GM21786 (cell line): ENCODE data around the gene DSTYK.
"Not testable (repeated sequence)": the region's sequence is repeated elsewhere in the genome, so short reads cannot be mapped to it uniquely, and the experiment has no call there.

ENCODE experiments used
- ATAC-seq: cut with Tn5 transposase; IDR thresholded peaks from one replicate; pipeline ENCODE4 v1.9.1; 2021; ENCODE audit not compliant: unreplicated experiment

DSTYK gene

DNA sequence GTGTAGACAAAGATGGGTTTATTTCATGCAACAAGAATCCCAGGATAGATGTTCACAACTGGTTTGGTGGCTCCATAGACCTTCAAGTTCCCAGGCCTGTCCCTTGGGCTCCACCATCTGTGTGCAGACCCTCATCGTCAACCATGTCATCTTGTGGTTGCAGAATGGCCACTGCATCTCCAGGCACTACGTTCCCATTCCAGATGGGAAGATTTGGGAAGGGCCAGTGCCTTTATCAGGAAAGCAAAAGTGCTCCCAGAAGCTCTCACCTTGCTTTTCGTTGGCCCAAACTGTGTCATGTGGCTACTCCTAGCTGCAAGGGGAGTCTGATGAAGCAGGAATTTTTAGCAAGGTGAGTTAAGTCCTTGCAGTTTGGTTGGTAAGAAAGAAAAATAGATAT, 29.1 kb upstream of the DSTYK start:
- ATAC-seq, result no peak

- ATAC-seq, result no peak
Measured at GRCh38 chr1:205240118-205240517, 28.6 kb upstream of the DSTYK start.

- no peak for ATAC-seq
Measured at GRCh38 chr1:205239078-205239477, 27.6 kb upstream of the DSTYK start.

- no peak for ATAC-seq
Measured at GRCh38 chr1:205237526-205238484, 26.3 kb upstream of the DSTYK start.

DNA sequence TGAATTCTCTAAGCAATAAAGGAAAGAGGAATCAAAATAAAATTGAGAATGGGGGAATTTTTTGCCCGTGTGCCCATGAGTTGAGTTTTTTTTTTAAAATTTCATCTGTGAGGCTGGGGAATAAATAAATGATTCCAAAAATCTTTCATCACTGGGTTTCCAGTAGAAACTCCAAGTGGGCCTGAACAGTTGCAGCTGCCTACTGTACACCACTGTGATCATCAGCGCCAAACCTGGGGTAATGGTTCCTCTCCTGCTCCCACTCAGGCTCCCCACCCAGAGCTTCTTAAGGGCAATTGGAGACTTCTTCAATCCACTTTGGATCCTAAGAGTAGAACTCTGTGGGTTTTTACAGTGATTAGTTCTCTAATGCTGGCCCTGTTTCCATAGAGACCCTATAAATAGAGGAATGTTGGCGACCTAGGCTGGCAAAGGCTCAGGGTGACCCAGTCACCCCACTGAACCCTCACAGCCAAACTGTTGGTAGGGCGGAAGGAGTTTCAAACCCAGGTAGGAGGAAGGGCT, 25.5 kb upstream of the DSTYK start:
- no peak for ATAC-seq

DNA sequence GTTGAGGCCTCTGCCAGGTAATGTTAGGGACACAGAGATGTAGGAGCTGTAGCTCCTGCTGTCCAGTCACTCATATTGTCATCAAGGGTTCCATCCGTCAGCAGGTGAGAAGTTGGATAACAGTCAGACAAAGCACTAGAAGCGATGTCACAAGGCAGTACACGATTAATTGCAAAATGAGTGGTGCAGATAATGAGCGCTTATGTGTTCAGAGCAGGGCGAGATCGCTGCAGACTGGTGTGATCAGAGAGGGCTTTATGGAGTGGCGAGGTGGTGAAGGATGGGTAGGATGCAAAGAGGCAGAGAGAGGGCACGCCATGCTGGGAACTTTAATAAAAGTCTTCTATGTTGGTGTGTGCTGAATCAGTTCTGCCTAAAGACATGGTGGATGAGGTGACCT, 25.0 kb upstream of the DSTYK start:
- ATAC-seq, result no peak

- no peak for ATAC-seq
Measured at GRCh38 chr1:205235951-205236350, 24.4 kb upstream of the DSTYK start.

DNA sequence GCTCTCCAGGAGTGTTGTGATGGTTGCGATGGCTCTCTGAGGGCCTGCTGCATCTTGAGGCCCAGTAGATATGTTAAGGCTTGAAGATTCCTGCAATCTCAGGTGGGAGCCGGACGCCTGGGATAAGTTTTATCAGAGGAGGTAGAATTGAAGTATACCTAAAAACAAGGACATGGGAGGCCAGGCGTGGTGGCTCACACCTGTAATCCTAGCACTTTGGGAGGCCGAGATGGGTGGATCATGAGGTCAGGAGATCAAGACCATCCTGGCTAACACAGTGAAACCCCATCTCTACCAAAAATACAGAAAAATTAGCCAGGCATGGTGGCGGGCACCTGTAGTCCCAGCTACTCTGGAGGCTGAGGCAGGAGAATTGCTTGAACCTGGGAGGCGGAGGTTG, 22.5 kb upstream of the DSTYK start:
- ATAC-seq, result not testable (repeated sequence)

DNA sequence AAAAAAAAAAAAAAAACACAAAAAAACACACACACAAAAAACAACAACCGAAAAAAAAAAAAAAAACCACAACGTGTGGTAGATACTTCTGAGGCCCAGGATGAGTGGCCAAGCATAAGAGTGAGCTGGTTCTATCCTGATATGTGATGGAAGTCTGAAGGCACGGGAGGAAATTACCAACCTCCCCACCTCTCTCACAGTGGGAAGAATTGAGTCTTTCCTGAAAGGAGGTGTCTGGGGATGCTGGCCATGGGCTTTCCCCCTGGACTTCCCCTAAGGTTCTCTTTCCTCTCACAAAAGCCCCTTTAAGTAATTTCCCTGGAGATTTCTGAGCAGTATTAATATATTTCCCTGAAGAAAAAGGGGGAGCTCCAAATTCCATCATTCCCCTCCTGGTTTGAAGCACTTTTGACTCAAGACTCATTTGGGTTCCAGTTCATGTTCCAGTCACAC, 21.5 kb upstream of the DSTYK start:
- ATAC-seq, result no peak

- no peak for ATAC-seq
Measured at GRCh38 chr1:205232127-205232820, 20.8 kb upstream of the DSTYK start.

GRCh38 chr1:205230982-205231381, 19.5 kb upstream of the DSTYK start:
- no peak for ATAC-seq

DNA sequence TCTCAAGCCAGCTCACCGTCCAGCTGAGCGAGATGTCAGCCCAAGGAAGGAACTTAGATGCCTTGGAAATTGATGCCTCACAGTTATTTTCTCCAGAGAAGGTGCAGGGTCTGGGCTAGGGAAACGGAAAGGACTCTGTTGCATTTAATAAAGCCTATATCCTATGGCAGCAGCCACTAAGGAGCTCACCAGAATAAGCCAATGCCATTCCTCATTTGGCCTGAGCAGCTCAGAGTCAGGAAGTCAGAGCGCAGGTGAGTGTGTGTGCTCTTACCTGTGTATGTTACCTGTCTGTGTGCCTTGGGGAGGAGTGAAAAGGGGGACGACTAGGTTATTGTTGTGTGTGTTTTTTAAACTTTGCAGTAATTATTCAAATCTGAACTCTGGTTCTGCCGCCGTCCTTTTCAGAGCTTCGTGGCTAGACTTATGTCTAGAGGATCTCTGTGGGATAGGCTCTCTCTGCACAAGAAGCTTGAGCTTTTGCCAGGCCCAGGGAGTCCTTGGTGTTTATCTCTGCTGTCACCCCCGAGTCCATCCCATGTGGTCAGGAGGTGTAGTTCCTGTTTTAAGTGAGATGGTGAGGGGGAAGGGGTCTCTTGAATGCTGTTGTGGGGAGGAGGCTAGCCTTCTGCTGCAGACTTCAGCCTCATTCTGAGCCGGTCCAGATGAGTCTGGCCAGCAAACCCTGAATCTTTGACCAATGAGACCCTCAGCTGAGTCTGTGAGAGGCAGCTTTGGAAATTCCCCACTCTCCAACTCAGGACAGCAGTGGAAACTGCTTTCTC, 18.6 kb upstream of the DSTYK start:
- ATAC-seq, result no peak

DNA sequence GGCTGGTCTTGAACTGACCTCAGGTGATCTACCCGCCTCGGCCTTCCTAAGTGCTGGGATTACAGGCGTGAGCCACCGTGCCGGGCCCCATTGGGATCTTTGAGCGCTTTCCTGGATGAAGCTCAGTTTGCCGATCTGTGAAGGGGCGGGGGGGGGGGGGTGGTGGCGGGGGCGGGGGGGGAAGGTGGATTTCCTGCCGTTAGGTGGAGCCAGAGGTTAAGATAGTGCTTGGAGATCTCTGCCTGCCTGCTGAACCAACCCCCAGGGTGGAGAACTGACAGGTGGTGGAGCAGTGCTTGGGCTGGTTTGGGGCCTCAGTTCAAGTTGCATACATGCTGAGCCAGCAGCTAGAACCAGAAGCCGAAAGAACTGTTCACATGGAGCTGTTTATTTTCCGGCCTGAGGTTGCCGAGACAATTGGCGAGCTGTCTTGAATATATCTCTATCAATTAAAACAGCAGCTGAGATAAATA, 17.9 kb upstream of the DSTYK start:
- ATAC-seq, result no peak

DNA sequence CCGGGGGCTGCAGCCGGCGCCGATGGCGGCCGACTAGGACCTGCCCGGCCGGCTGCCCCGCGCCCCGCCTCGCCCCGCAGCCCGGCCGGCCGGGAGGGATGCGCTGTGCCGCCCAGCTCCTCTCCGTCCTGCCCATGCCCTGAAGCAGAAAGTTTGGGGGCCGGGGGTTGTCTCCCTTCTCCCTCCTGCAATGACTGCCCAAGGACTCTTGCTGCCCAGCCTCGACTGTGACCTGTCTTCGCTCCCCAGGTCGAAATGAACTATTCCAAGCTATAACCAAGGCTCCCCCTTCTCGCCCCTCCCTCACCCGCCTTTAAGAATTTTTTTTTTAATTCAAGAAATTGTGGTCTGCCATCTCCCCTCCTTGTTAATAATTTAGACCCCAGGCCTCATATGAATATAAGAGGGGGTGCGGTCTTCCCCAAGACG, 16.6 kb upstream of the DSTYK start:
- ATAC-seq, result no peak

DNA sequence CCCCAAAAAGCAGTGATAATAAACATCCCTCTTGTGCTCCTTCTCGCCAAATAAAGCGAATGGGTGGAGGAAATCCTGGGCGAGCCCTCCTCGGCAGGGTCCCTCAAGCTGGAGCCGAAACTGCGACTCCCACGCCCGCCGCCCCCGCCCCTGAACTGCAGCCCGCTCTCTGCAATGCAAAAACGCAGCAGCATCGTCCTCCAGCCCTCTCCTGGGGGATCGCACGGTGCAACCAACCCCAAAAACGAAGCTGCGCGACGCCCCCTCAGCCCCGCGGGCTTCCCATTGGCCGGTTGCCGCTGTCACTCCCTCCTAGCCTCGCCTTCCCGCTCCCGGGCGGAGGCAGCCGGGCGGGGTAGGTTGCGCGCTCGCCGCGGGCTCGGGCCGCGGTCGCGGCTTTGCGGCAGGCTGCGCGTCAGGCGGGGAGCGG, 16.1 kb upstream of the DSTYK start, which contains the start of gene TMCC2:
TMCC2 (plus strand) TSS at position 363 of the 430 bp plus-strand sequence. CDS start 619 bp downstream, outside the sequence.
- no peak for ATAC-seq

GRCh38 chr1:205226868-205227583, 15.5 kb upstream of the DSTYK start:
- ATAC-seq, result no peak

DNA sequence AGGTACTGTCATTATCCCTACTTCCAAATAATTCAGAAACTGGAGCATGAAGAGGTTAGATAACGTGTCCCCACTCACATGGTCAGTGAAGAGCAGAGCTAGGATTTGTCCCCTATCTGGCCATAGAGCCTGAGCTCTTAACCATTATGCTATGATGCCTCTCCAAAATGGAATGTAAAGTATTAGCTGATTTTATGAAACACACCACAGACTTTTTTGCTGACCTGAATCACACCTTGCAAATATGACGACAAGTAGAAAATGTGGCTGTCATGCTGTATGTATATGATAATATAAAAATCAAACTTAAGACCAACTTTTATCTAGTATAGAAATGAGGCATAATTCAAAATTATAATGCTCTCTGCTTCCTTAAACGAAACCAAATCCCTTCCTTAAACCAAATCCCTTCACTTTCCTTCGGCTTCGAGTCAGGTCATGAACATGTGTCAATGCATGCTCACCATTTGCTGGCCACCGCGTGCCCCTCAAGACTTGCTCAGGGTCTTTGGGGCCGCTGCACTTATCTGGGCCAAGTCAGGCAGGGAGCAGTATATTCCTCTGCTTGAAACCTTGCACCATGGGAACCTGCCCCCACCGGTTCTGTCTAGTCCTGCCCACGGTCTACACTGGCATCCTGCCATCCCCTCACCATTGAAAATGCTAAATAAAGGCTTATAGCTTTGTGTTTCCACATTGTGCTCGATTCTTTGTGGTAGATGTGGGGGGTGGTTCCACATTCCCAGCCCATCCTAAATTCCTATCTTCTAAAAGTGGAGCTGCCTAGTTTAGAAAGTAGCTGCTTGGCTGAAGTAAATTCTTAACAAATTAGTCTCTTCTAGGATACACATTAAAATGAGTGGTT, 14.6 kb upstream of the DSTYK start:
- ATAC-seq, result no peak

DNA sequence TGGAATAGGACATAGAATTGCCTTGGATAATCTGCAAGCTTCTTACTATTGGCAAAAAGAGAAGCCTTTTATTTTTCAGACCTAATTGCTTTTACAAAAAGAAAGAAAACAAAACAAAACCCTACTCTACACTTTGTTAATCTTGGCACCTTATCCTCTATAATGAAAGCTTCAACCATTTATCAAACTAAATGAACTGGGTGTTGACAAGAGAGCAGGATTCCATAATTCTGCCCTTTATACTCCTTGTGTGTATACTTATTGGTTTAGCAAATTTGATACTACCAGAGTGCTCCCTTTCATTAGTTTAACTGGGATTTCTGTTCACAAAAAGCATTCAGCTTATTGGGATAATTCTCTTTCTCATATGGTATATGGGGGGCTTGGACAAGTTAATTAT, 13.2 kb upstream of the DSTYK start:
- ATAC-seq, result no peak

DNA sequence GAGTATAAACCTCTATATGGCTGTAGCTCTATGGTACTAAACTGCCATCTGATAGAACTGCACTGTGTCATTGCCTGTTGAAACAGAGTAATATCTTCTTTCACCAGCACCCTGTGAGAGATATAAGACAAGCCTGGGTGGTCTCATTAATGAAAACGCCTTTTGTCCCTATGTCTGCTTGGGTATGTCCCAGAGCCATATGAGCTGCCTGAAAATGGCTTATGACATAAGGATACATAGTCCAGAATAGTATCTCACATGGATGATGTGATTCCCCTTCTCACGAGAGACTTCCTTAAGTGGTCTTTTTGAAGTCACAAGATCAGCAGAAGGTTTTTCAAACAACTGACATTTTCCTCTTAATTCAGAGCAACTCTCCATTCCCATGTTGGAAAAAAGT, 8.9 kb upstream of the DSTYK start:
- no peak for ATAC-seq
